ENCODE measurements around the gene ANP32A. TPM values are rescaled to one million over a fixed set of nuclear protein-coding genes. Genes with fewer than 3 reads are reported as not detected.

ANP32A gene
- total and polyA plus RNA-seq, 9 of the 15 experiments (the other 6 are each of a cell fraction or from before 2014, with no cell fraction given), result 13.2 to 656 (median 210) TPM

DNA sequence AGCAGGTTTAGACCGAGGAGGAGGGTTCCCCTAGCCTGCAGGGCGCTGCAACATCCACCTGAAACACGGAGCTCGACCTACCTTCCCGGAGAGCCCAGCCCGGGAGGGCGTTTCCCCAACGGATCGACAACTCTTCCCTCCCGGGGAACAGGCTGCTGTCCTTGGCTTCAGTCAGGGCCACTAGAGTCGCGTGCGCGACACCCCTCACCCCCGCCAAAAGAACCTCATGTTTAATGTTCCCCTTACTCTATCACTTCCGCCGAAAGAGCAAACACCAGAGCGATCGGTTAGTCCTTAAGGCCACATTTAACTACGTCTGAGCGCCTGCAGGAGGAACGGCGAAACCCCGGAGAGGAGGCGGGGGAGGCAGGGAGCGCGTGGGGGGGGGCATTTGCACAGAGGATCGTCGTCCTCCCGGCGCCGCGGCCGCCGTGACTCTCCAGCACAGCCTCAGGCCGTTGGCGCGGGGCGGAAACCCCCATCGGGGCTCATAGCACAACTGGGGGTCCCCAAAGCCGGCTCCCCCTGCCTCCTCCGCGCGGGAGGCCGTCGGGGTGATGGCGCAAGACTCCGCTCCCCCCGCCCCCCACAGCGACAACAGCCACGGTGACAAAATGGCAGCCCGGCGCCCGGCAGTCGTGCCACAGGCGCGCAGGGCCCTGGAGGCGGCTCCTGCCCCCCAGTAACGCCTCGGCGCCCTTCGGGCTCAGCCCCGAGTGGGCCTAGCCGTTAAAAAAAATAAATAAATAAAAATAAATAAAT lies 3.2 kb downstream of the ANP32A start (continued):
- TF ChIP-seq MAZ (CRISPR knock-in tag; conservative IDR thresholded peaks at IDR 0.05 in 1 of 2, IDR thresholded peaks at IDR 0.05 in 1 of 2) (peak; percentile 63 to 75; a peak in 3 of 4 replicates), TAF1 (IDR thresholded peaks at IDR 0.05; ENCODE audit: control insufficient read depth, extremely low read depth, insufficient read depth, low read length, severe bottlenecking) (peak; percentile 55), TCF7L2 (IDR thresholded peaks at IDR 0.05; ENCODE audit: low read depth, low read length) (no peak), HDAC2 (IDR thresholded peaks at IDR 0.05) (no peak), HDAC1 (IDR thresholded peaks at IDR 0.05) (peak in 1 of 2 experiments; percentile 76; a peak in 1 of 4 replicates), RBFOX2 (IDR thresholded peaks at IDR 0.05; ENCODE audit: low read depth, low read length) (no peak), SUPT5H (IDR thresholded peaks at IDR 0.05) (peak; percentile 55), CBX8 (IDR thresholded peaks at IDR 0.05; ENCODE audit: borderline replicate concordance, extremely low read depth, low read depth, low read length, poor library complexity, severe bottlenecking) (no peak), KLF1 (tag; IDR thresholded peaks at IDR 0.05) (no peak), SMAD3 (CRISPR knock-in tag; conservative IDR thresholded peaks at IDR 0.05) (no peak), ZKSCAN8 (CRISPR knock-in tag; IDR thresholded peaks at IDR 0.05) (no peak), EP400 (IDR thresholded peaks at IDR 0.05) (peak; percentile 78; the same call in 1 of the 2 replicates), STAT5B (CRISPR knock-in tag; IDR thresholded peaks at IDR 0.05) (no peak), GABPA (tag; conservative IDR thresholded peaks at IDR 0.05; ENCODE audit: low read depth) (peak; percentile 56)
- TF ChIP-seq, protein P1, sequence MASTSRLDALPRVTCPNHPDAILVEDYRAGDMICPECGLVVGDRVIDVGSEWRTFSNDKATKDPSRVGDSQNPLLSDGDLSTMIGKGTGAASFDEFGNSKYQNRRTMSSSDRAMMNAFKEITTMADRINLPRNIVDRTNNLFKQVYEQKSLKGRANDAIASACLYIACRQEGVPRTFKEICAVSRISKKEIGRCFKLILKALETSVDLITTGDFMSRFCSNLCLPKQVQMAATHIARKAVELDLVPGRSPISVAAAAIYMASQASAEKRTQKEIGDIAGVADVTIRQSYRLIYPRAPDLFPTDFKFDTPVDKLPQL (IDR thresholded peaks at IDR 0.05; ENCODE audit: extremely low read depth, insufficient read length), result no peak
- TF ChIP-seq, protein P2, sequence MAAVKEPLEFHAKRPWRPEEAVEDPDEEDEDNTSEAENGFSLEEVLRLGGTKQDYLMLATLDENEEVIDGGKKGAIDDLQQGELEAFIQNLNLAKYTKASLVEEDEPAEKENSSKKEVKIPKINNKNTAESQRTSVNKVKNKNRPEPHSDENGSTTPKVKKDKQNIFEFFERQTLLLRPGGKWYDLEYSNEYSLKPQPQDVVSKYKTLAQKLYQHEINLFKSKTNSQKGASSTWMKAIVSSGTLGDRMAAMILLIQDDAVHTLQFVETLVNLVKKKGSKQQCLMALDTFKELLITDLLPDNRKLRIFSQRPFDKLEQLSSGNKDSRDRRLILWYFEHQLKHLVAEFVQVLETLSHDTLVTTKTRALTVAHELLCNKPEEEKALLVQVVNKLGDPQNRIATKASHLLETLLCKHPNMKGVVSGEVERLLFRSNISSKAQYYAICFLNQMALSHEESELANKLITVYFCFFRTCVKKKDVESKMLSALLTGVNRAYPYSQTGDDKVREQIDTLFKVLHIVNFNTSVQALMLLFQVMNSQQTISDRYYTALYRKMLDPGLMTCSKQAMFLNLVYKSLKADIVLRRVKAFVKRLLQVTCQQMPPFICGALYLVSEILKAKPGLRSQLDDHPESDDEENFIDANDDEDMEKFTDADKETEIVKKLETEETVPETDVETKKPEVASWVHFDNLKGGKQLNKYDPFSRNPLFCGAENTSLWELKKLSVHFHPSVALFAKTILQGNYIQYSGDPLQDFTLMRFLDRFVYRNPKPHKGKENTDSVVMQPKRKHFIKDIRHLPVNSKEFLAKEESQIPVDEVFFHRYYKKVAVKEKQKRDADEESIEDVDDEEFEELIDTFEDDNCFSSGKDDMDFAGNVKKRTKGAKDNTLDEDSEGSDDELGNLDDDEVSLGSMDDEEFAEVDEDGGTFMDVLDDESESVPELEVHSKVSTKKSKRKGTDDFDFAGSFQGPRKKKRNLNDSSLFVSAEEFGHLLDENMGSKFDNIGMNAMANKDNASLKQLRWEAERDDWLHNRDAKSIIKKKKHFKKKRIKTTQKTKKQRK (IDR thresholded peaks at IDR 0.05; ENCODE audit: borderline replicate concordance, low read depth, low read length), result no peak
- TF ChIP-seq, protein P3, sequence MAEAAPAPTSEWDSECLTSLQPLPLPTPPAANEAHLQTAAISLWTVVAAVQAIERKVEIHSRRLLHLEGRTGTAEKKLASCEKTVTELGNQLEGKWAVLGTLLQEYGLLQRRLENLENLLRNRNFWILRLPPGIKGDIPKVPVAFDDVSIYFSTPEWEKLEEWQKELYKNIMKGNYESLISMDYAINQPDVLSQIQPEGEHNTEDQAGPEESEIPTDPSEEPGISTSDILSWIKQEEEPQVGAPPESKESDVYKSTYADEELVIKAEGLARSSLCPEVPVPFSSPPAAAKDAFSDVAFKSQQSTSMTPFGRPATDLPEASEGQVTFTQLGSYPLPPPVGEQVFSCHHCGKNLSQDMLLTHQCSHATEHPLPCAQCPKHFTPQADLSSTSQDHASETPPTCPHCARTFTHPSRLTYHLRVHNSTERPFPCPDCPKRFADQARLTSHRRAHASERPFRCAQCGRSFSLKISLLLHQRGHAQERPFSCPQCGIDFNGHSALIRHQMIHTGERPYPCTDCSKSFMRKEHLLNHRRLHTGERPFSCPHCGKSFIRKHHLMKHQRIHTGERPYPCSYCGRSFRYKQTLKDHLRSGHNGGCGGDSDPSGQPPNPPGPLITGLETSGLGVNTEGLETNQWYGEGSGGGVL (CRISPR knock-in tag; IDR thresholded peaks at IDR 0.05), result no peak
- TF ChIP-seq, protein P4, sequence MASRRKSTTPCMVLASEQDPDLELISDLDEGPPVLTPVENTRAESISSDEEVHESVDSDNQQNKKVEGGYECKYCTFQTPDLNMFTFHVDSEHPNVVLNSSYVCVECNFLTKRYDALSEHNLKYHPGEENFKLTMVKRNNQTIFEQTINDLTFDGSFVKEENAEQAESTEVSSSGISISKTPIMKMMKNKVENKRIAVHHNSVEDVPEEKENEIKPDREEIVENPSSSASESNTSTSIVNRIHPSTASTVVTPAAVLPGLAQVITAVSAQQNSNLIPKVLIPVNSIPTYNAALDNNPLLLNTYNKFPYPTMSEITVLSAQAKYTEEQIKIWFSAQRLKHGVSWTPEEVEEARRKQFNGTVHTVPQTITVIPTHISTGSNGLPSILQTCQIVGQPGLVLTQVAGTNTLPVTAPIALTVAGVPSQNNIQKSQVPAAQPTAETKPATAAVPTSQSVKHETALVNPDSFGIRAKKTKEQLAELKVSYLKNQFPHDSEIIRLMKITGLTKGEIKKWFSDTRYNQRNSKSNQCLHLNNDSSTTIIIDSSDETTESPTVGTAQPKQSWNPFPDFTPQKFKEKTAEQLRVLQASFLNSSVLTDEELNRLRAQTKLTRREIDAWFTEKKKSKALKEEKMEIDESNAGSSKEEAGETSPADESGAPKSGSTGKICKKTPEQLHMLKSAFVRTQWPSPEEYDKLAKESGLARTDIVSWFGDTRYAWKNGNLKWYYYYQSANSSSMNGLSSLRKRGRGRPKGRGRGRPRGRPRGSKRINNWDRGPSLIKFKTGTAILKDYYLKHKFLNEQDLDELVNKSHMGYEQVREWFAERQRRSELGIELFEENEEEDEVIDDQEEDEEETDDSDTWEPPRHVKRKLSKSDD (conservative IDR thresholded peaks at IDR 0.05; ENCODE audit: low read length), result no peak

Measured in K562 (cell line).